ENCODE data around the gene ZNF780A.

- TF ChIP-seq POLR2A (IDR thresholded peaks at IDR 0.05; ENCODE audit: low read length) (no peak), HDAC2 (IDR thresholded peaks at IDR 0.05) (no peak), JUN (IDR thresholded peaks at IDR 0.05) (no peak), RFX5 (IDR thresholded peaks at IDR 0.05) (no peak), CTCF (IDR thresholded peaks at IDR 0.05) (no peak), CBX8 (IDR thresholded peaks at IDR 0.05) (no peak), SREBF2 (IDR thresholded peaks at IDR 0.05) (no peak), CHD2 (IDR thresholded peaks at IDR 0.05; ENCODE audit: low read length, partially characterized antibody) (no peak), MYC (IDR thresholded peaks at IDR 0.05; ENCODE audit: borderline replicate concordance, low read length) (no peak), CHD4 (IDR thresholded peaks at IDR 0.05; ENCODE audit: borderline replicate concordance) (no peak), CEBPB (IDR thresholded peaks at IDR 0.05) (no peak)
Measured at GRCh38 chr19:40091205-40092129, 724 bp upstream of the ZNF780A start.

Data from A549 (cell line).